HepG2 (cell line): ENCODE results near the gene HSD11B2. TPM values are rescaled to one million over a fixed set of nuclear protein-coding genes. Genes with fewer than 3 reads are reported as not detected.
A peak's percentile ranks its signal among the peaks of the same experiment; 100 is the strongest.

ENCODE experiments used
- ARHGAP35 ChIP-seq: sonication (generic); formaldehyde crosslinking; IDR thresholded peaks from 2 replicates; pipeline ENCODE4 v1.9.0; 2022; ENCODE audit warnings: mild to moderate bottlenecking, inconsistent platforms, moderate library complexity, missing genetic modification reagents, borderline replicate concordance
- FOSL2 ChIP-seq: sonication (generic); formaldehyde crosslinking; IDR thresholded peaks from 2 replicates; pipeline ENCODE4 v1.4.0; 2020; ENCODE audit warnings: missing genetic modification reagents
- FOXA1 ChIP-seq, 2 experiments: fragments of 450-650 bp in 1 of 2; sonication (generic) in 1 of 2; formaldehyde crosslinking in 1 of 2; IDR thresholded peaks; 2 replicates each; pipeline versions ENCODE4 v1.4.0 to v1.6.1; 2016 to 2020; ENCODE audit warnings: missing genetic modification reagents in 1 of 2
- MAF1 ChIP-seq: sonication (generic); formaldehyde crosslinking; IDR thresholded peaks from 2 replicates; pipeline ENCODE4 v1.5.0; 2020; ENCODE audit warnings: missing genetic modification reagents, borderline replicate concordance
- MBNL3 ChIP-seq: fragments of 250-450 bp; sonication (Bioruptor Pico); conservative IDR thresholded peaks from 2 replicates; pipeline ENCODE4 v1.8.0; 2022; ENCODE audit warnings: mild to moderate bottlenecking, inconsistent platforms
- PAF1 ChIP-seq: IDR thresholded peaks from 2 replicates; pipeline ENCODE4 v1.6.1; 2016; ENCODE audit warnings: missing genetic modification reagents, missing compliant biosample characterization
- PLRG1 ChIP-seq: fragments of 450-650 bp; conservative IDR thresholded peaks from 2 replicates; pipeline ENCODE4 v1.6.1; 2016
- PLSCR1 ChIP-seq: sonication (generic); formaldehyde crosslinking; IDR thresholded peaks from 2 replicates; pipeline ENCODE4 v1.5.0; 2020; ENCODE audit warnings: missing genetic modification reagents, mild to moderate bottlenecking, borderline replicate concordance
- RBFOX2 ChIP-seq: fragments of 200-400 bp; formaldehyde crosslinking; IDR thresholded peaks from 2 replicates; pipeline ENCODE4 v1.6.1; 2017; ENCODE audit warnings: low read depth, mild to moderate bottlenecking, low read length
- SMC3 ChIP-seq: IDR thresholded peaks from 2 replicates; pipeline ENCODE4 v1.6.1; 2011; ENCODE audit warnings: low read length, improper control_type of control experiment
- TARDBP ChIP-seq: sonication (generic); formaldehyde crosslinking; IDR thresholded peaks from 2 replicates; pipeline ENCODE4 v1.8.0; 2022; ENCODE audit warnings: mild to moderate bottlenecking, missing genetic modification reagents
- THAP11 ChIP-seq: IDR thresholded peaks from 2 replicates; pipeline ENCODE4 v1.6.1; 2016; ENCODE audit warnings: missing biosample characterization, missing genetic modification reagents
- ZEB1 ChIP-seq: IDR thresholded peaks from 2 replicates; pipeline ENCODE4 v1.6.1; 2012; ENCODE audit warnings: mild to moderate bottlenecking, low read depth, inconsistent platforms; ENCODE audit not compliant: insufficient replicate concordance
- ZFP41 ChIP-seq: sonication (generic); formaldehyde crosslinking; IDR thresholded peaks from 2 replicates; pipeline ENCODE4 v1.4.0; 2020; ENCODE audit warnings: mild to moderate bottlenecking, missing genetic modification reagents, borderline replicate concordance
- ZHX1 ChIP-seq: sonication (generic); formaldehyde crosslinking; IDR thresholded peaks from 2 replicates; pipeline ENCODE4 v1.8.1; 2022; ENCODE audit warnings: low read depth, mild to moderate bottlenecking, missing genetic modification reagents
- ZNF225 ChIP-seq: sonication (generic); formaldehyde crosslinking; IDR thresholded peaks from 2 replicates; pipeline ENCODE4 v1.4.0; 2020; ENCODE audit warnings: mild to moderate bottlenecking, missing genetic modification reagents
- ZNF564 ChIP-seq: sonication (generic); formaldehyde crosslinking; IDR thresholded peaks from 2 replicates; pipeline ENCODE4 v1.8.1; 2023; ENCODE audit warnings: mild to moderate bottlenecking, missing genetic modification reagents
- ZNF572 ChIP-seq: sonication (generic); formaldehyde crosslinking; IDR thresholded peaks from 2 replicates; pipeline ENCODE4 v1.5.1; 2020; ENCODE audit warnings: mild to moderate bottlenecking, missing genetic modification reagents
- ZNF839 ChIP-seq: sonication (generic); formaldehyde crosslinking; IDR thresholded peaks from 2 replicates; pipeline ENCODE4 v1.4.0; 2020; ENCODE audit warnings: missing genetic modification reagents, mild to moderate bottlenecking, borderline replicate concordance
- ZNF850 ChIP-seq: sonication (generic); formaldehyde crosslinking; conservative IDR thresholded peaks from 2 replicates; pipeline ENCODE4 v1.9.0; 2021; ENCODE audit warnings: mild to moderate bottlenecking, missing genetic modification reagents
- polyA plus RNA-seq, 8 experiments: library from polyadenylated mRNA; depleted of rRNA in 3 of 8; stranded (reverse) in 7 of 8; unstranded in 1 of 8; fragments of >200 nt; fragmentation: Illumina TruSeq in 4 of 8; extraction: Trizol in 4 of 8; gene quantifications; 2 replicates each; pipeline versions ENCODE4 v1.2.1 to v1.2.3, GENCODE V29; 2011 to 2016; ENCODE audit warnings: low read depth in 4 of 8, missing spikeins in 1 of 8, mixed read lengths in 1 of 8; ENCODE audit not compliant: insufficient read depth in 1 of 8
- total RNA-seq, 5 experiments: library from RNA; depleted of rRNA; stranded (reverse); fragments of >200 nt; fragmentation: Illumina TruSeq; extraction: Trizol; gene quantifications; 2 replicates each; pipeline ENCODE4 v1.2.3, GENCODE V29; 2016; ENCODE audit warnings: low read depth in 1 of 5
- TF ChIP-seq, protein P1 (sequence below): sonication (generic); formaldehyde crosslinking; IDR thresholded peaks from 2 replicates; pipeline ENCODE4 v1.9.0; 2021; ENCODE audit warnings: missing genetic modification reagents, borderline replicate concordance
- TF ChIP-seq, protein P2 (sequence below): sonication (generic); formaldehyde crosslinking; IDR thresholded peaks from 2 replicates; pipeline ENCODE4 v1.5.0; 2020; ENCODE audit warnings: mild to moderate bottlenecking, missing genetic modification reagents, moderate library complexity

HSD11B2 gene
- total and polyA plus RNA-seq, 2 of the 13 experiments (the other 11 are each of a cell fraction or from before 2014, with no cell fraction given) = 8.9 to 13.6 TPM

- peak; percentile 68; the same call in 1 of the 2 replicates for TF ChIP-seq ZNF564 (CRISPR knock-in tag)
- peak; percentile 90 for TF ChIP-seq ARHGAP35 (CRISPR knock-in tag)
- TF ChIP-seq MAF1 (CRISPR knock-in tag) = peak; percentile 22; the same call in 1 of the 2 replicates
- no peak for TF ChIP-seq MBNL3
- TF ChIP-seq, protein P1, sequence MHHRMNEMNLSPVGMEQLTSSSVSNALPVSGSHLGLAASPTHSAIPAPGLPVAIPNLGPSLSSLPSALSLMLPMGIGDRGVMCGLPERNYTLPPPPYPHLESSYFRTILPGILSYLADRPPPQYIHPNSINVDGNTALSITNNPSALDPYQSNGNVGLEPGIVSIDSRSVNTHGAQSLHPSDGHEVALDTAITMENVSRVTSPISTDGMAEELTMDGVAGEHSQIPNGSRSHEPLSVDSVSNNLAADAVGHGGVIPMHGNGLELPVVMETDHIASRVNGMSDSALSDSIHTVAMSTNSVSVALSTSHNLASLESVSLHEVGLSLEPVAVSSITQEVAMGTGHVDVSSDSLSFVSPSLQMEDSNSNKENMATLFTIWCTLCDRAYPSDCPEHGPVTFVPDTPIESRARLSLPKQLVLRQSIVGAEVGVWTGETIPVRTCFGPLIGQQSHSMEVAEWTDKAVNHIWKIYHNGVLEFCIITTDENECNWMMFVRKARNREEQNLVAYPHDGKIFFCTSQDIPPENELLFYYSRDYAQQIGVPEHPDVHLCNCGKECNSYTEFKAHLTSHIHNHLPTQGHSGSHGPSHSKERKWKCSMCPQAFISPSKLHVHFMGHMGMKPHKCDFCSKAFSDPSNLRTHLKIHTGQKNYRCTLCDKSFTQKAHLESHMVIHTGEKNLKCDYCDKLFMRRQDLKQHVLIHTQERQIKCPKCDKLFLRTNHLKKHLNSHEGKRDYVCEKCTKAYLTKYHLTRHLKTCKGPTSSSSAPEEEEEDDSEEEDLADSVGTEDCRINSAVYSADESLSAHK (CRISPR knock-in tag) = 0 out of 2 replicates have a peak, but pooled peaks have one; percentile 78
- TF ChIP-seq PLRG1 = no peak
- no peak; the same call in 1 of the 2 replicates for TF ChIP-seq ZFP41 (CRISPR knock-in tag)
- peak; percentile 86 for TF ChIP-seq RBFOX2
- peak; percentile 94; the same call in 1 of the 2 replicates for TF ChIP-seq ZNF225 (CRISPR knock-in tag)
- TF ChIP-seq SMC3 = no peak
- no peak for TF ChIP-seq FOSL2 (CRISPR knock-in tag)
- peak; percentile 42; the same call in 1 of the 2 replicates for TF ChIP-seq TARDBP (CRISPR knock-in tag)
- TF ChIP-seq PLSCR1 (CRISPR knock-in tag) = no peak
- no peak for TF ChIP-seq ZEB1
- 0 out of 2 replicates have a peak, but pooled peaks have one; percentile 85 for TF ChIP-seq ZNF850 (CRISPR knock-in tag)
- TF ChIP-seq ZHX1 (CRISPR knock-in tag) = peak; percentile 86; the same call in 1 of the 2 replicates
- no peak for TF ChIP-seq PAF1 (CRISPR knock-in tag)
- TF ChIP-seq, protein P2, sequence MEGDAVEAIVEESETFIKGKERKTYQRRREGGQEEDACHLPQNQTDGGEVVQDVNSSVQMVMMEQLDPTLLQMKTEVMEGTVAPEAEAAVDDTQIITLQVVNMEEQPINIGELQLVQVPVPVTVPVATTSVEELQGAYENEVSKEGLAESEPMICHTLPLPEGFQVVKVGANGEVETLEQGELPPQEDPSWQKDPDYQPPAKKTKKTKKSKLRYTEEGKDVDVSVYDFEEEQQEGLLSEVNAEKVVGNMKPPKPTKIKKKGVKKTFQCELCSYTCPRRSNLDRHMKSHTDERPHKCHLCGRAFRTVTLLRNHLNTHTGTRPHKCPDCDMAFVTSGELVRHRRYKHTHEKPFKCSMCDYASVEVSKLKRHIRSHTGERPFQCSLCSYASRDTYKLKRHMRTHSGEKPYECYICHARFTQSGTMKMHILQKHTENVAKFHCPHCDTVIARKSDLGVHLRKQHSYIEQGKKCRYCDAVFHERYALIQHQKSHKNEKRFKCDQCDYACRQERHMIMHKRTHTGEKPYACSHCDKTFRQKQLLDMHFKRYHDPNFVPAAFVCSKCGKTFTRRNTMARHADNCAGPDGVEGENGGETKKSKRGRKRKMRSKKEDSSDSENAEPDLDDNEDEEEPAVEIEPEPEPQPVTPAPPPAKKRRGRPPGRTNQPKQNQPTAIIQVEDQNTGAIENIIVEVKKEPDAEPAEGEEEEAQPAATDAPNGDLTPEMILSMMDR (CRISPR knock-in tag) = no peak
- TF ChIP-seq THAP11 (CRISPR knock-in tag) = 0 out of 2 replicates have a peak, but pooled peaks have one; percentile 39
- TF ChIP-seq ZNF839 = peak; percentile 78; the same call in 1 of the 2 replicates
- TF ChIP-seq FOXA1 (IDR thresholded peaks at IDR 0.05) = no peak
- TF ChIP-seq FOXA1 (CRISPR knock-in tag; IDR thresholded peaks at IDR 0.05) = no peak; the same call in 1 of the 2 replicates
- no peak for TF ChIP-seq ZNF572
These were observed 381 bp upstream of the HSD11B2 start (continued) for GRCh38 chr16:67430504-67430976.
